Epithelial cell of proximal tubule (primary cell): Measurements from ENCODE around the gene CBLC. TPM values are rescaled to one million over a fixed set of nuclear protein-coding genes. Genes with fewer than 3 reads are reported as not detected.

Source experiments
- DNase-seq: peaks from one replicate; pipeline ENCODE4 v3.0.0-alpha.2; 2011; ENCODE audit warnings: low read depth
- H3K4me3 ChIP-seq: 2 replicates; pipeline ENCODE4 v1.5.1; 2011; ENCODE audit warnings: low read depth, mild to moderate bottlenecking, low read length
- CTCF ChIP-seq: conservative IDR thresholded peaks from 2 replicates; pipeline ENCODE4 v1.5.1; 2012; ENCODE audit warnings: low read depth, mild to moderate bottlenecking, low read length
- total RNA-seq: library from RNA; depleted of rRNA; stranded (reverse); fragments of >200 nt; gene quantifications from 2 replicates; pipeline ENCODE4 v1.2.3, GENCODE V29; 2015

CBLC gene
- total RNA-seq, 1 donor from 2014 or later: 27.2 TPM

- H3K4me3 ChIP-seq: no peak overlapping the region
- DNase-seq: no peak
- TF ChIP-seq CTCF: no peak
These were observed 8.3 kb downstream of the CBLC start for GRCh38 chr19:44785993-44786392.

GRCh38 chr19:44788971-44789370 is 11.3 kb downstream of the CBLC start:
- DNase-seq: no peak
- no peak overlapping the region for H3K4me3 ChIP-seq
- no peak for TF ChIP-seq CTCF

GRCh38 chr19:44789943-44790483 is 12.3 kb downstream of the CBLC start:
- DNase-seq: no peak
- no peak for TF ChIP-seq CTCF
- H3K4me3 ChIP-seq: no peak overlapping the region

GRCh38 chr19:44792281-44792680 is 14.6 kb downstream of the CBLC start:
- no peak for DNase-seq
- no peak overlapping the region for H3K4me3 ChIP-seq
- no peak for TF ChIP-seq CTCF

GRCh38 chr19:44794610-44795009 is 16.9 kb downstream of the CBLC start:
- TF ChIP-seq CTCF: no peak
- DNase-seq: no peak
- H3K4me3 ChIP-seq: no peak overlapping the region

- no peak overlapping the region for H3K4me3 ChIP-seq
- no peak for TF ChIP-seq CTCF
- no peak for DNase-seq
These were observed 17.8 kb downstream of the CBLC start for GRCh38 chr19:44795398-44795987.

- no peak for DNase-seq
- no peak overlapping the region for H3K4me3 ChIP-seq
- TF ChIP-seq CTCF: no peak
These were observed 19.0 kb downstream of the CBLC start for GRCh38 chr19:44796701-44797115.
